Upper lobe of left lung (tissue), 4 donors: Measurements from ENCODE around the gene PRKN.

Source experiments
- CTCF ChIP-seq, 6 experiments: fragments of 450-650 bp in 4 of 6; fragments of 200-600 bp in 2 of 6; sonication (generic) in 2 of 6; IDR thresholded peaks; one replicate each; pipeline ENCODE4 v1.5.1; 2016 to 2019; ENCODE audit warnings: antibody characterized with exemption in 6 of 6
- EP300 ChIP-seq, 4 donors: sonication (generic); formaldehyde crosslinking; IDR thresholded peaks; one replicate each; pipeline ENCODE4 v1.5.1; 2017; ENCODE audit warnings: antibody characterized with exemption in 4 of 4, control low read depth in 2 of 4
- POLR2A ChIP-seq, 4 donors: fragments of 450-650 bp; IDR thresholded peaks; one replicate each; pipeline ENCODE4 v1.5.1; 2016 to 2017; ENCODE audit warnings: antibody characterized with exemption in 4 of 4, mild to moderate bottlenecking in 2 of 4

GRCh38 chr6:161302949-161303348, 1424.6 kb downstream of the PRKN start:
- TF ChIP-seq CTCF (IDR thresholded peaks at IDR 0.05) = no peak
- TF ChIP-seq POLR2A (IDR thresholded peaks at IDR 0.05) = no peak
- no peak for TF ChIP-seq EP300 (IDR thresholded peaks at IDR 0.05)
